ENCODE results near the gene TFB1M. TPM values are rescaled to one million over a fixed set of nuclear protein-coding genes. Genes with fewer than 3 reads are reported as not detected.

TFB1M gene
- total and polyA plus RNA-seq, 9 of the 15 experiments (the other 6 are each of a cell fraction or from before 2014, with no cell fraction given) = 34.6 to 145 (median 40.4) TPM

GRCh38 chr6:155212616-155213380, 101.5 kb downstream of the TFB1M start:
- Histone ChIP-seq H3K9me3 (replicated peaks; ENCODE audit: control insufficient read depth, insufficient read depth, low read depth, low read length) (no peaks in the 10 kb centered on the region), H3K27ac (ENCODE audit: extremely low read depth, low read depth, low read length) (no peak overlapping the region), H3K79me2 (ENCODE audit: control insufficient read depth, insufficient read depth, low read length) (no peaks in the 10 kb centered on the region), H3K9me1 (ENCODE audit: control insufficient read depth, insufficient read depth, low read length) (no peaks in the 10 kb centered on the region), H2AFZ (ENCODE audit: low read depth, low read length) (no peak overlapping the region), H3K27me3 (ENCODE audit: control insufficient read depth in 2 of 2, insufficient read depth in 2 of 2, low read length in 2 of 2) (peaks cover 48 to 64% of the 10 kb centered on the region in 2 experiments), H3K9ac (ENCODE audit: insufficient read depth in 1 of 2, low read depth in 2 of 2, low read length in 2 of 2) (no peak overlapping the region), H3K4me1 (replicated peaks in 1 of 2; ENCODE audit: control insufficient read depth in 2 of 2, insufficient read depth in 2 of 2, low read length in 2 of 2) (peaks cover 0 to 5% of the 10 kb centered on the region in 2 experiments; a peak in 1 of 5 replicates), H3K36me3 (ENCODE audit: control insufficient read depth, insufficient read depth, low read length) (no peaks in the 10 kb centered on the region), H4K20me1 (replicated peaks; ENCODE audit: control insufficient read depth, insufficient read depth, low read length) (no peaks in the 10 kb centered on the region), H3K4me3 (no peak overlapping the region), H3K4me2 (ENCODE audit: insufficient read depth, low read length) (no peak overlapping the region)
- POLR2A ChIA-PET = interaction anchor here (0.6 kb wide), 2 partner anchors 44 to 1769 kb away, joined by 3 to 4 read pairs; no protein-coding TSS in a partner anchor
- no TSS peak for BruUV-seq (replicated peaks)
- ATAC-seq (no peak), DNase-seq (ENCODE audit: extremely low read depth in 1 of 4, low spot score in 3 of 4) (no peak), FAIRE-seq (no peak)
- CTCF ChIA-PET (ENCODE audit: low intra/inter-chr PET ratio) = no interaction called here
- intact Hi-C loops (cut with micrococcal nuclease) = no loop called here
- in situ Hi-C loops (cut with MboI) = no loop called here
- WGBS (ENCODE audit: insufficient coverage, low coverage, missing lambda C conversion rate) = 0% methylated on average over 16 of the region's 16 CpGs
- TF ChIP-seq E2F1 (CRISPR knock-in tag; IDR thresholded peaks at IDR 0.05) (no peak), FOXK2 (conservative IDR thresholded peaks at IDR 0.05 in 1 of 2, IDR thresholded peaks at IDR 0.05 in 1 of 2; ENCODE audit: low read depth in 2 of 2) (no peak), MAX (CRISPR knock-in tag; IDR thresholded peaks at IDR 0.05) (no peak), ZNF717 (CRISPR knock-in tag; IDR thresholded peaks at IDR 0.05) (no peak), TBL1XR1 (IDR thresholded peaks at IDR 0.05; ENCODE audit: low read length in 2 of 2) (no peak)
